Measurements from ENCODE around the gene EHD1.

DNA sequence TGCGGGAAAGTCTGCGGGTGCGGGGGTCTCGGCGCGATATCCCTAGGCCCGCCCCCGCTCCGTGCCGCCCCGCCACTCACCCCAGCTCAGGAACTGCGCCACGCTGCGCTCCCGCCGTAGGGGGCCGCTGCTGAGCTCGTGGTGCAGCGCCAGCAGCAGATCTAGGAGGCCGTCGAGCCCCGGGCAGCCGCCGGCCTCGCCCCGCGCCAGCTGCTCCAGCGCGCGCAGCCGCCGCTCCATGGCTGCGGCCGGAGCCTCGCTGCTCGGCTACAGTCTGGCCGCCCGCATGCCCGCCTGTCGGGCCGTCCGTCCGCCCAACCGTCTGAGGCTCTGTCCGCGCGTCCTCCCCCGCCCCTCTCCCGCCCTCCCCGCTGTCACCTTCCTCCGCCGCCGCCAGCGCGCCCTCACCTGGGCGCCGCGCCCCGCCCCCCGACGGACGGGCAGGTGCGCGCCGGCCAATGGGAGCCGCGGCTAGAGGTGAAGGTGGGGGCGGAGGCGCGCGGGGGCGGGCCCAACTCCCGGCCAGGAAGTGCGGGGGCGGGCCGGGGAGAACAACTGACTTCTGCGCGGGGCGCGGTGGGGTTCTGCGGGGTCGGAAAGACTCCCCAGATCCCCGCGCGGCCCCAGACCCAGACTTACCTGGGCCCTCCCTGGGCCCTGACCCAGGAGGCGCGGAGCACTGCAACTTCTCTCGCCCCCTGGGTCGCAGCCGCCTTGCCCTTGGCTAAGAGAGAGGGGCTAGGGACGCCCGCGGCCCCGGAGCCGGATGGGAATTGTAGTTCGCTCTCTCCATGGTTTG is 33.9 kb downstream of the EHD1 start, which contains the start of gene CDC42BPG:
- TF ChIP-seq, protein P1, sequence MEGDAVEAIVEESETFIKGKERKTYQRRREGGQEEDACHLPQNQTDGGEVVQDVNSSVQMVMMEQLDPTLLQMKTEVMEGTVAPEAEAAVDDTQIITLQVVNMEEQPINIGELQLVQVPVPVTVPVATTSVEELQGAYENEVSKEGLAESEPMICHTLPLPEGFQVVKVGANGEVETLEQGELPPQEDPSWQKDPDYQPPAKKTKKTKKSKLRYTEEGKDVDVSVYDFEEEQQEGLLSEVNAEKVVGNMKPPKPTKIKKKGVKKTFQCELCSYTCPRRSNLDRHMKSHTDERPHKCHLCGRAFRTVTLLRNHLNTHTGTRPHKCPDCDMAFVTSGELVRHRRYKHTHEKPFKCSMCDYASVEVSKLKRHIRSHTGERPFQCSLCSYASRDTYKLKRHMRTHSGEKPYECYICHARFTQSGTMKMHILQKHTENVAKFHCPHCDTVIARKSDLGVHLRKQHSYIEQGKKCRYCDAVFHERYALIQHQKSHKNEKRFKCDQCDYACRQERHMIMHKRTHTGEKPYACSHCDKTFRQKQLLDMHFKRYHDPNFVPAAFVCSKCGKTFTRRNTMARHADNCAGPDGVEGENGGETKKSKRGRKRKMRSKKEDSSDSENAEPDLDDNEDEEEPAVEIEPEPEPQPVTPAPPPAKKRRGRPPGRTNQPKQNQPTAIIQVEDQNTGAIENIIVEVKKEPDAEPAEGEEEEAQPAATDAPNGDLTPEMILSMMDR (optimal IDR thresholded peaks at IDR 0.05 in 1 of 3, IDR thresholded peaks at IDR 0.05 in 1 of 3, conservative IDR thresholded peaks at IDR 0.05 in 1 of 3; ENCODE audit: extremely low read depth in 1 of 3, insufficient read depth in 2 of 3, low read length in 3 of 3), result peak in 1 of 3 experiments; percentile 76
- TF ChIP-seq EZH2 (IDR thresholded peaks at IDR 0.05; ENCODE audit: low read length), result no peak
